ENCODE results near the gene PLEKHA7. TPM values are rescaled to one million over a fixed set of nuclear protein-coding genes. Genes with fewer than 3 reads are reported as not detected.
A peak's percentile ranks its signal among the peaks of the same experiment; 100 is the strongest.

Gene PLEKHA7
- total and polyA plus RNA-seq, 2 of the 13 experiments (the other 11 are each of a cell fraction or from before 2014, with no cell fraction given), result 17.5 to 18.7 TPM

DNA sequence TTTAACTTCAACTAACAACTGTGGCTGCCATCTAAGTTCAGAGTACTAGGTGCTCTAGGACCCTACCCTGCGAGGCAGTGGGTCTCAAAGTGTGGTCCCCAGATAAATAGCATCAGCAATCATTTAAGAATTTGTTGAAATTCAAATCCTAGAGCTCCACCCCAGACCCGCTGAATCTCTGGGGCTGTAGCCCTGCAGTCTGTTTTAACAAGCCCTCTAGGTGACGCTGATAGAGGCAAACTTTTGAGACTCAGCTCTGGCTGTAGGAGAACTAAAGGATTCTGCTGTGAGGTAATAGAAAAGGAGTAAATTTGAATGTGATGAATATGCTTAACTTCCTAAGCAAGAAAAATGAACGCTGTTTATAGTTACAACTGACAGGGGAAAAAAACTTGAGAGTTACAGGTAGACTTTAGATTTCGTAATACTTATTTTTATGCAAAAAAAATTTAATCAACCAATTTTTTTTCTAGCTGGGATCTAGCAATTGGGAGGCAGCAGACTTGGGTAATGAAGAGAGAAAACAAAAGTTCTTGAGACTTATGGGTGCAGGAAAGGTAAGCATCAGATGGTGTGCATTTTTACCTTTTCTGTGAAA is 270.0 kb downstream of the PLEKHA7 start:
- FAIRE-seq, result no peak
- Histone ChIP-seq H3K4me1 (ENCODE audit: insufficient read depth, low read length) (peaks cover 43% of the 10 kb centered on the region), H3K36me3 (replicated peaks in 1 of 2; ENCODE audit: control insufficient read depth in 1 of 2, insufficient read depth in 2 of 2, low read length in 2 of 2) (peaks cover 7 to 43% of the 10 kb centered on the region in 2 experiments), H3K79me2 (ENCODE audit: insufficient read depth, low read length) (peaks cover 64% of the 10 kb centered on the region), H3K9ac (ENCODE audit: insufficient read depth, low read depth, low read length) (no peak overlapping the region), H3K4me3 (replicated peaks in 1 of 3; ENCODE audit: insufficient read depth in 1 of 3, low read depth in 2 of 3, low read length in 3 of 3) (no peak overlapping the region), H4K20me1 (ENCODE audit: insufficient read depth, low read length) (peaks cover 44% of the 10 kb centered on the region), H2AFZ (ENCODE audit: low read length) (no peak overlapping the region), H3K9me3 (ENCODE audit: low read length) (no peaks in the 10 kb centered on the region), H3K27me3 (ENCODE audit: control insufficient read depth in 1 of 2, insufficient read depth in 2 of 2, low read length in 2 of 2) (no peaks in the 10 kb centered on the region), H3K4me2 (ENCODE audit: low read depth, low read length) (no peak overlapping the region), H3K27ac (ENCODE audit: extremely low read length, insufficient read depth, low read length) (no peak overlapping the region)
- TF ChIP-seq SRY (CRISPR knock-in tag; IDR thresholded peaks at IDR 0.05), result no peak
- no peak for TF ChIP-seq NR2F1 (CRISPR knock-in tag; IDR thresholded peaks at IDR 0.05)
- peak; percentile 32; the same call in 1 of the 2 replicates for TF ChIP-seq CEBPB (IDR thresholded peaks at IDR 0.05; ENCODE audit: borderline replicate concordance, low read depth, low read length)
- DNase-seq (ENCODE audit: low spot score), result no peak
- no peak for ATAC-seq
- POLR2A ChIA-PET, result no interaction called here
- 96% methylated on average over 5 of the region's 5 CpGs for WGBS (ENCODE audit: low lambda C conversion rate)
- CTCF ChIA-PET (ENCODE audit: low intra/inter-chr PET ratio, low total read pairs), result no interaction called here
- intact Hi-C loops (cut with micrococcal nuclease; ENCODE audit: unreplicated experiment) (no loop called here), in situ Hi-C loops (cut with HindIII; ENCODE audit: extremely low pct_ligation_motif_present, low pct_unique_long_range_greater_than_20kb) (no loop called here)
- no TSS peak for BruUV-seq (replicated peaks)

DNA sequence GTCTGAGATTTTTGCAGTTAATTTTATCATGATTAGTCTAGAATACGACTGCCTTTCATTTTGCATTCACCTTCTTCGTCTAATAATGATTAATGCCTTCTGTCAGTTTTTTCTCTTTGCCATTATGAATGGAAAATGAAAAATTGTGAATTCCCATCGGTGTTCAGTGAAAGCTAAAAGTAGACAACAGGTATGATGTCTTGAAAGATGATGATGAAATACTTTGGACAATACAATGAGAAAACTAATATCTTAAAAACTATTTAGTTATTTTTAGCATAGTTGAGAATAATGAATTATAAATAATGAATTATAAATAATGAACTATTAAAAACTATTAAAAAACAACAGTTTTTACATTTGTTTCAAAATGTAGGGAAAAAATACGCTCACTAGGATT is 270.7 kb downstream of the PLEKHA7 start:
- Histone ChIP-seq H2AFZ (ENCODE audit: low read length) (no peak overlapping the region), H3K36me3 (replicated peaks in 1 of 2; ENCODE audit: control insufficient read depth in 1 of 2, insufficient read depth in 2 of 2, low read length in 2 of 2) (peaks cover 7 to 36% of the 10 kb centered on the region in 2 experiments), H3K4me3 (replicated peaks in 1 of 3; ENCODE audit: insufficient read depth in 1 of 3, low read depth in 2 of 3, low read length in 3 of 3) (no peak overlapping the region), H3K4me2 (ENCODE audit: low read depth, low read length) (no peak overlapping the region), H3K79me2 (ENCODE audit: insufficient read depth, low read length) (peaks cover 72% of the 10 kb centered on the region), H3K9ac (ENCODE audit: insufficient read depth, low read depth, low read length) (no peak overlapping the region), H3K9me3 (ENCODE audit: low read length) (no peaks in the 10 kb centered on the region), H4K20me1 (ENCODE audit: insufficient read depth, low read length) (peaks cover 46% of the 10 kb centered on the region), H3K4me1 (ENCODE audit: insufficient read depth, low read length) (peaks cover 43% of the 10 kb centered on the region), H3K27ac (ENCODE audit: extremely low read length, insufficient read depth, low read length) (no peak overlapping the region), H3K27me3 (ENCODE audit: control insufficient read depth in 1 of 2, insufficient read depth in 2 of 2, low read length in 2 of 2) (no peaks in the 10 kb centered on the region; a peak in 1 of 5 replicates)
- CTCF ChIA-PET (ENCODE audit: low intra/inter-chr PET ratio, low total read pairs), result no interaction called here
- in situ Hi-C loops (cut with HindIII; ENCODE audit: extremely low pct_ligation_motif_present, low pct_unique_long_range_greater_than_20kb) (no loop called here), intact Hi-C loops (cut with micrococcal nuclease; ENCODE audit: unreplicated experiment) (no loop called here)
- POLR2A ChIA-PET, result no interaction called here
- no TSS peak for BruUV-seq (replicated peaks)
- 97% methylated on average over 4 of the region's 4 CpGs for WGBS (ENCODE audit: low lambda C conversion rate)
- ATAC-seq, result no peak
- TF ChIP-seq KDM5A (IDR thresholded peaks at IDR 0.05; ENCODE audit: borderline replicate concordance, low read length) (0 out of 2 replicates have a peak, but pooled peaks have one; percentile 24), CBX2 (IDR thresholded peaks at IDR 0.05; ENCODE audit: low read depth, low read length) (no peak), CBX2 (CRISPR knock-in tag; IDR thresholded peaks at IDR 0.05; ENCODE audit: low read depth) (no peak)
- no peak for DNase-seq (ENCODE audit: low spot score)
- FAIRE-seq, result no peak
